ENCODE results near the gene CIB2.

DNA sequence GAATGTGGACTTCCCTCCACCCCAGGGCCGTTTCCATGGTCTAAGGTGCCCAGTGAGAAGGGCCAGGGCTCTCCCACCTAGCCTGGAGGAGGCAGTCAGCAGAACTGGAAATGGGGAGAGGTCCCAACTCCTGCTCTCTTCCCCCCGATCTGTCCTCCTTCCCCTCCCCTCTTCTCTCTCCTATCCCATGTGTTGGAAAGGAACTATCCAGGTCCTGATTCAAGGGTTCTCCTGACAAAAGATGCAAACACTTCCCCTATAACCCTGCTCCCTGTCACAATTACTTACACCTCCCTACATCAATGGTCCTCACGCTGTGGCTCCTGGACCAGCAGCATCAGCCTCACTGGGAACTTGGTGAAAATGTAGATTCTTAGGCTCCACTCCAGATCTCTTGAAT, 6.0 kb downstream of the CIB2 start:
- TF ChIP-seq, protein P1, sequence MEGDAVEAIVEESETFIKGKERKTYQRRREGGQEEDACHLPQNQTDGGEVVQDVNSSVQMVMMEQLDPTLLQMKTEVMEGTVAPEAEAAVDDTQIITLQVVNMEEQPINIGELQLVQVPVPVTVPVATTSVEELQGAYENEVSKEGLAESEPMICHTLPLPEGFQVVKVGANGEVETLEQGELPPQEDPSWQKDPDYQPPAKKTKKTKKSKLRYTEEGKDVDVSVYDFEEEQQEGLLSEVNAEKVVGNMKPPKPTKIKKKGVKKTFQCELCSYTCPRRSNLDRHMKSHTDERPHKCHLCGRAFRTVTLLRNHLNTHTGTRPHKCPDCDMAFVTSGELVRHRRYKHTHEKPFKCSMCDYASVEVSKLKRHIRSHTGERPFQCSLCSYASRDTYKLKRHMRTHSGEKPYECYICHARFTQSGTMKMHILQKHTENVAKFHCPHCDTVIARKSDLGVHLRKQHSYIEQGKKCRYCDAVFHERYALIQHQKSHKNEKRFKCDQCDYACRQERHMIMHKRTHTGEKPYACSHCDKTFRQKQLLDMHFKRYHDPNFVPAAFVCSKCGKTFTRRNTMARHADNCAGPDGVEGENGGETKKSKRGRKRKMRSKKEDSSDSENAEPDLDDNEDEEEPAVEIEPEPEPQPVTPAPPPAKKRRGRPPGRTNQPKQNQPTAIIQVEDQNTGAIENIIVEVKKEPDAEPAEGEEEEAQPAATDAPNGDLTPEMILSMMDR (conservative IDR thresholded peaks at IDR 0.05; ENCODE audit: low read depth in 2 of 2) = no peak
- TF ChIP-seq STAT1 (IDR thresholded peaks at IDR 0.05; ENCODE audit: unreplicated experiment) = no peak
- no peak for TF ChIP-seq EZH2phosphoT487 (IDR thresholded peaks at IDR 0.05; ENCODE audit: unreplicated experiment)
- TF ChIP-seq, protein P2, sequence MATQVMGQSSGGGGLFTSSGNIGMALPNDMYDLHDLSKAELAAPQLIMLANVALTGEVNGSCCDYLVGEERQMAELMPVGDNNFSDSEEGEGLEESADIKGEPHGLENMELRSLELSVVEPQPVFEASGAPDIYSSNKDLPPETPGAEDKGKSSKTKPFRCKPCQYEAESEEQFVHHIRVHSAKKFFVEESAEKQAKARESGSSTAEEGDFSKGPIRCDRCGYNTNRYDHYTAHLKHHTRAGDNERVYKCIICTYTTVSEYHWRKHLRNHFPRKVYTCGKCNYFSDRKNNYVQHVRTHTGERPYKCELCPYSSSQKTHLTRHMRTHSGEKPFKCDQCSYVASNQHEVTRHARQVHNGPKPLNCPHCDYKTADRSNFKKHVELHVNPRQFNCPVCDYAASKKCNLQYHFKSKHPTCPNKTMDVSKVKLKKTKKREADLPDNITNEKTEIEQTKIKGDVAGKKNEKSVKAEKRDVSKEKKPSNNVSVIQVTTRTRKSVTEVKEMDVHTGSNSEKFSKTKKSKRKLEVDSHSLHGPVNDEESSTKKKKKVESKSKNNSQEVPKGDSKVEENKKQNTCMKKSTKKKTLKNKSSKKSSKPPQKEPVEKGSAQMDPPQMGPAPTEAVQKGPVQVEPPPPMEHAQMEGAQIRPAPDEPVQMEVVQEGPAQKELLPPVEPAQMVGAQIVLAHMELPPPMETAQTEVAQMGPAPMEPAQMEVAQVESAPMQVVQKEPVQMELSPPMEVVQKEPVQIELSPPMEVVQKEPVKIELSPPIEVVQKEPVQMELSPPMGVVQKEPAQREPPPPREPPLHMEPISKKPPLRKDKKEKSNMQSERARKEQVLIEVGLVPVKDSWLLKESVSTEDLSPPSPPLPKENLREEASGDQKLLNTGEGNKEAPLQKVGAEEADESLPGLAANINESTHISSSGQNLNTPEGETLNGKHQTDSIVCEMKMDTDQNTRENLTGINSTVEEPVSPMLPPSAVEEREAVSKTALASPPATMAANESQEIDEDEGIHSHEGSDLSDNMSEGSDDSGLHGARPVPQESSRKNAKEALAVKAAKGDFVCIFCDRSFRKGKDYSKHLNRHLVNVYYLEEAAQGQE (IDR thresholded peaks at IDR 0.05; ENCODE audit: unreplicated experiment) = peak; percentile 33
- no peak for TF ChIP-seq POLR2AphosphoS5 (IDR thresholded peaks at IDR 0.05; ENCODE audit: low read depth)

All from GM23338 (cell line).